ENCODE results near the gene HEATR5B. TPM values are rescaled to one million over a fixed set of nuclear protein-coding genes. Genes with fewer than 3 reads are reported as not detected.

HEATR5B gene
- total and polyA plus RNA-seq, 2 of the 8 experiments (the other 6 are each of a cell fraction or from before 2014, with no cell fraction given): 7.0 to 12.6 TPM

DNA sequence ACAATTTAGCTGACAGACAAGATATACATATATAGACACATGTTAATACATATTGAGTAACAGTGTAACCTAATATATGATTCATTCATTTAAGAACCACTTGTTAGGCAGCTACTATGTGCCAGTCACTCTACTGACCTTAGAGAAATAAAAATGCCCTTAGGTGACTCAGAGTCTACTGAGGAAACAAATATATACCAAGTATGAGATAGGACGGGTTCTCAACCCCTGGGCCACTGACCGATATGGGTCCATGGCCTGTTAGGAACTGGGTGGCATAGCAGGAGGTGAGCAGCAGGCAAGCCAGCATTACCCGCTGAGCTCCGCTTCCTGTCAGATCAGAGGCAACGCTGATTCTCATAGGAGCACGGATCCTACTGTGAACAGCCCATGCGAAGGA lies 132.6 kb downstream of the HEATR5B start (continued):
- TF ChIP-seq HDAC2 (IDR thresholded peaks at IDR 0.05; ENCODE audit: borderline replicate concordance in 1 of 2, low read depth in 2 of 2, low read length in 2 of 2): no peak
- no peak for TF ChIP-seq MAFK (IDR thresholded peaks at IDR 0.05; ENCODE audit: low read depth, low read length)

Data from H1 (cell line).